Panc1 (cell line): Measurements from ENCODE around the gene PEG3. TPM values are rescaled to one million over a fixed set of nuclear protein-coding genes. Genes with fewer than 3 reads are reported as not detected.

Experiments used
- ATAC-seq: fragments of 200-7000 bp; cut with Tn5 transposase; 2 replicates; pipeline ENCODE4 v1.9.1; 2020; ENCODE audit warnings: mild to moderate bottlenecking, moderate library complexity
- BruUV-seq: library from RNA; stranded (reverse); fragments of 400-500 nt; replicated peaks from 2 replicates; lab custom pipeline; 2021; lab: Mats Ljungman, UMichigan
- CTCF ChIA-PET: fragments of 300-600 bp; sonication (Branson Sonifier 250); formaldehyde crosslinking; loops from one replicate; lab custom pipeline; 2022; ENCODE audit warnings: antibody characterized with exemption; lab: Charles Lee
- POLR2A ChIA-PET: fragments of 300-600 bp; sonication (Branson Sonifier 250); formaldehyde crosslinking; loops from one replicate; lab custom pipeline; 2022; ENCODE audit warnings: antibody characterized with exemption; lab: Charles Lee
- DNase-seq: peaks from one replicate; pipeline ENCODE4 v3.0.0-alpha.2; 2010; ENCODE audit warnings: low read depth, low spot score
- H3K27ac ChIP-seq: 2 replicates; pipeline ENCODE4 v1.5.1; 2011; ENCODE audit warnings: mild to moderate bottlenecking, low read length, inconsistent platforms
- H3K27me3 ChIP-seq: fragments of 200-500 bp; sonication (Bioruptor generic); 2 replicates; pipeline ENCODE4 v1.6.0; 2014; ENCODE audit warnings: low read length, inconsistent platforms; ENCODE audit not compliant: control insufficient read depth, insufficient read depth
- H3K36me3 ChIP-seq: fragments of 200-500 bp; sonication (Bioruptor generic); 2 replicates; pipeline ENCODE4 v1.5.1; 2014; ENCODE audit warnings: inconsistent platforms, mild to moderate bottlenecking, low read length, moderate library complexity; ENCODE audit not compliant: control insufficient read depth, insufficient read depth
- H3K4me1 ChIP-seq: 2 replicates; pipeline ENCODE4 v1.5.1; 2011; ENCODE audit warnings: inconsistent platforms, mild to moderate bottlenecking, low read length, moderate library complexity; ENCODE audit not compliant: control insufficient read depth, insufficient read depth
- H3K4me3 ChIP-seq, 2 experiments: 2 replicates each; pipeline ENCODE4 v1.5.1; 2011 to 2012; ENCODE audit warnings: low read depth in 2 of 2, low read length in 2 of 2, mild to moderate bottlenecking in 2 of 2, inconsistent platforms in 1 of 2, moderate library complexity in 1 of 2
- H3K9me3 ChIP-seq: fragments of 200-500 bp; sonication (Bioruptor generic); 2 replicates; pipeline ENCODE4 v1.5.1; 2014; ENCODE audit warnings: low read depth, mild to moderate bottlenecking, inconsistent platforms, low read length, moderate library complexity; ENCODE audit not compliant: control insufficient read depth, insufficient read depth
- POLR2AphosphoS5 ChIP-seq: IDR thresholded peaks from 2 replicates; pipeline ENCODE4 v1.6.1; 2012; ENCODE audit warnings: mild to moderate bottlenecking, low read depth, low read length, moderate library complexity
- REST ChIP-seq, 2 experiments: IDR thresholded peaks; 2 replicates each; pipeline ENCODE4 v1.6.1; 2011 to 2012; ENCODE audit warnings: low read depth in 2 of 2, control low read depth in 1 of 2, low read length in 1 of 2, mild to moderate bottlenecking in 1 of 2, moderate library complexity in 1 of 2; ENCODE audit not compliant: insufficient read depth in 1 of 2
- SIN3A ChIP-seq: IDR thresholded peaks from 2 replicates; pipeline ENCODE4 v1.6.1; 2012; ENCODE audit warnings: low read depth, mild to moderate bottlenecking, low read length, moderate library complexity, borderline replicate concordance; ENCODE audit not compliant: insufficient read depth
- TCF7L2 ChIP-seq: IDR thresholded peaks from 2 replicates; pipeline ENCODE4 v1.6.1; 2011; ENCODE audit warnings: mild to moderate bottlenecking, low read depth, low read length, inconsistent platforms
- in situ Hi-C: cut with HindIII; loops from 2 replicates; pipeline ENCODE4 v1.10.0; 2016; ENCODE audit warnings: low sequenced_read_pairs, low pct_unique_long_range_greater_than_20kb
- intact Hi-C: fragments of 100-400 bp; cut with micrococcal nuclease; formaldehyde crosslinking; loops from one replicate; pipeline ENCODE4 v1.10.0; 2022; ENCODE audit not compliant: unreplicated experiment
- total RNA-seq: library from RNA; stranded (reverse); gene quantifications from one replicate; pipeline ENCODE4 v1.2.1, GENCODE V29; 2021; ENCODE audit not compliant: unreplicated experiment
- TF ChIP-seq, protein P1 (sequence below): fragments of 450-650 bp; IDR thresholded peaks from 2 replicates; pipeline ENCODE4 v1.5.1; 2017; ENCODE audit warnings: mild to moderate bottlenecking

PEG3 gene
- total RNA-seq, 1 experiment from 2014 or later = 0.15 TPM

DNA sequence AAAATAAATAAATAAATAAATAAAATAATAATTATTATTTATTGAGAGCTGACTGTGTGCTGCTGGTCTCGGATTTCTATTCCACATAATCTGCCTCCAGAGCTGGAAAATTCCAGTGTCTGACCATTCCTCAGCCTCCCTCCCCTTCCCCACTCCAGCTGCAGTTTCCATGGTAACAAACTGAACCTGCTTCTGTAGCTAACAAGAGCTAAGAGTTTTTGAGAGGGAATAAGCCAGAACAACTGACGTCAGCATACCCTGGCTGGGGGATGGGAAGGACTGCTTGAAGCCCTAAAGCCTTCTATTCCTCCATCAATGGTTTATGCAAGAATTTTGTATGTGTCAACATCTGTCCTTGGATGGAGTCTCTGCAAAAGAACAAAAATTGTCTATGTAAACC is 26.0 kb upstream of the PEG3 start:
- intact Hi-C loops = no loop called here
- H3K36me3 ChIP-seq = no peaks in the 10 kb centered on the region
- no peaks in the 10 kb centered on the region for H3K9me3 ChIP-seq
- no peak overlapping the region for H3K27ac ChIP-seq
- ChIA-PET CTCF (no interaction called here), POLR2A (no interaction called here)
- no TSS peak for BruUV-seq
- no peaks in the 10 kb centered on the region for H3K4me1 ChIP-seq
- H3K27me3 ChIP-seq = no peaks in the 10 kb centered on the region
- TF ChIP-seq SIN3A (no peak), REST (IDR thresholded peaks at IDR 0.05; ENCODE audit: insufficient read depth in 1 of 2, low read depth in 2 of 2, low read length in 1 of 2) (no peak), POLR2AphosphoS5 (no peak), TCF7L2 (no peak)
- TF ChIP-seq, protein P1, sequence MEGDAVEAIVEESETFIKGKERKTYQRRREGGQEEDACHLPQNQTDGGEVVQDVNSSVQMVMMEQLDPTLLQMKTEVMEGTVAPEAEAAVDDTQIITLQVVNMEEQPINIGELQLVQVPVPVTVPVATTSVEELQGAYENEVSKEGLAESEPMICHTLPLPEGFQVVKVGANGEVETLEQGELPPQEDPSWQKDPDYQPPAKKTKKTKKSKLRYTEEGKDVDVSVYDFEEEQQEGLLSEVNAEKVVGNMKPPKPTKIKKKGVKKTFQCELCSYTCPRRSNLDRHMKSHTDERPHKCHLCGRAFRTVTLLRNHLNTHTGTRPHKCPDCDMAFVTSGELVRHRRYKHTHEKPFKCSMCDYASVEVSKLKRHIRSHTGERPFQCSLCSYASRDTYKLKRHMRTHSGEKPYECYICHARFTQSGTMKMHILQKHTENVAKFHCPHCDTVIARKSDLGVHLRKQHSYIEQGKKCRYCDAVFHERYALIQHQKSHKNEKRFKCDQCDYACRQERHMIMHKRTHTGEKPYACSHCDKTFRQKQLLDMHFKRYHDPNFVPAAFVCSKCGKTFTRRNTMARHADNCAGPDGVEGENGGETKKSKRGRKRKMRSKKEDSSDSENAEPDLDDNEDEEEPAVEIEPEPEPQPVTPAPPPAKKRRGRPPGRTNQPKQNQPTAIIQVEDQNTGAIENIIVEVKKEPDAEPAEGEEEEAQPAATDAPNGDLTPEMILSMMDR = no peak
- H3K4me3 ChIP-seq = no peak overlapping the region
- DNase-seq (no peak), ATAC-seq (no peak)
- in situ Hi-C loops = no loop called here

GRCh38 chr19:56864443-56865125 is 24.1 kb upstream of the PEG3 start:
- DNase-seq = no peak
- intact Hi-C loops = no loop called here
- no peak overlapping the region for H3K4me3 ChIP-seq
- H3K27me3 ChIP-seq = no peaks in the 10 kb centered on the region
- no peaks in the 10 kb centered on the region for H3K9me3 ChIP-seq
- no peak overlapping the region for H3K27ac ChIP-seq
- in situ Hi-C loops = no loop called here
- no peak for ATAC-seq
- no peak for TF ChIP-seq REST (IDR thresholded peaks at IDR 0.05; ENCODE audit: insufficient read depth in 1 of 2, low read depth in 2 of 2, low read length in 1 of 2)
- TF ChIP-seq, protein P1 = no peak
- BruUV-seq = no TSS peak
- ChIA-PET CTCF (no interaction called here), POLR2A (interaction anchor here (0.6 kb wide), 1 partner anchor 673 kb away, joined by 3 read pairs; no protein-coding TSS in a partner anchor)
- no peaks in the 10 kb centered on the region for H3K4me1 ChIP-seq
- no peaks in the 10 kb centered on the region for H3K36me3 ChIP-seq
